ENCODE results near the gene NFIC. TPM values are rescaled to one million over a fixed set of nuclear protein-coding genes. Genes with fewer than 3 reads are reported as not detected.

Gene NFIC
- total RNA-seq, 2 donors from 2014 or later: 10.4 to 23.1 TPM

- ATAC-seq (no peak), DNase-seq (ENCODE audit: low spot score in 2 of 2) (no peak)
- Mint-ChIP-seq H3K36me3 (peaks cover 0 to 4% of the 10 kb centered on the region in 2 donors), H3K9me3 (no peaks in the 10 kb centered on the region), H3K27ac (peak overlapping the region in 1 of 2 donors; percentile 37)
Observed at GRCh38 chr19:3458229-3459088, 92.1 kb downstream of the NFIC start.

GRCh38 chr19:3459089-3459881 is 92.9 kb downstream of the NFIC start:
- H3K9me3 Mint-ChIP-seq: no peaks in the 10 kb centered on the region
- DNase-seq (ENCODE audit: low spot score in 2 of 2) (no peak), ATAC-seq (no peak)
- no peak overlapping the region for H3K27ac Mint-ChIP-seq
- peaks cover 0 to 4% of the 10 kb centered on the region in 2 donors for H3K36me3 Mint-ChIP-seq

- ATAC-seq: no peak
- Mint-ChIP-seq H3K36me3 (peaks cover 0 to 4% of the 10 kb centered on the region in 2 donors), H3K9me3 (no peaks in the 10 kb centered on the region), H3K27ac (no peak overlapping the region)
- no peak for DNase-seq (ENCODE audit: low spot score in 2 of 2)
Observed at GRCh38 chr19:3459965-3460582, 93.7 kb downstream of the NFIC start.

GRCh38 chr19:3462991-3463713 is 96.8 kb downstream of the NFIC start:
- H3K9me3 Mint-ChIP-seq: peaks cover 0 to 4% of the 10 kb centered on the region in 2 donors
- peaks cover 0 to 4% of the 10 kb centered on the region in 2 donors for H3K36me3 Mint-ChIP-seq
- DNase-seq (ENCODE audit: low spot score in 2 of 2) (no peak), ATAC-seq (no peak)
- H3K27ac Mint-ChIP-seq: no peak overlapping the region

- H3K27ac Mint-ChIP-seq: no peak overlapping the region
- DNase-seq (ENCODE audit: low spot score in 2 of 2) (no peak), ATAC-seq (no peak)
- H3K9me3 Mint-ChIP-seq: peaks cover 0 to 9% of the 10 kb centered on the region in 2 donors
- H3K36me3 Mint-ChIP-seq: peaks cover 0 to 10% of the 10 kb centered on the region in 2 donors
Observed at GRCh38 chr19:3463714-3464586, 97.6 kb downstream of the NFIC start.

GRCh38 chr19:3464587-3465235 is 98.3 kb downstream of the NFIC start:
- Mint-ChIP-seq H3K36me3 (peaks cover 0 to 10% of the 10 kb centered on the region in 2 donors), H3K9me3 (peaks cover 0 to 9% of the 10 kb centered on the region in 2 donors), H3K27ac (no peak overlapping the region)
- no peak for DNase-seq (ENCODE audit: low spot score in 2 of 2)
- ATAC-seq: no peak

- H3K36me3 Mint-ChIP-seq: peaks cover 0 to 10% of the 10 kb centered on the region in 2 donors
- peak overlapping the region in 1 of 2 donors; percentile 52 for H3K27ac Mint-ChIP-seq
- DNase-seq (ENCODE audit: low spot score in 2 of 2) (no peak), ATAC-seq (no peak)
- H3K9me3 Mint-ChIP-seq: peaks cover 0 to 9% of the 10 kb centered on the region in 2 donors
Observed at GRCh38 chr19:3465552-3465951, 99.2 kb downstream of the NFIC start.

- H3K9me3 Mint-ChIP-seq: peaks cover 0 to 9% of the 10 kb centered on the region in 2 donors
- DNase-seq (ENCODE audit: low spot score in 2 of 2) (no peak), ATAC-seq (no peak)
- H3K27ac Mint-ChIP-seq: no peak overlapping the region
- H3K36me3 Mint-ChIP-seq: peaks cover 0 to 10% of the 10 kb centered on the region in 2 donors
Observed at GRCh38 chr19:3466635-3467034, 100.3 kb downstream of the NFIC start.

GRCh38 chr19:3467437-3468198 is 101.2 kb downstream of the NFIC start:
- peaks cover 0 to 9% of the 10 kb centered on the region in 2 donors for H3K9me3 Mint-ChIP-seq
- peaks cover 0 to 8% of the 10 kb centered on the region in 2 donors for H3K36me3 Mint-ChIP-seq
- no peak for ATAC-seq
- H3K27ac Mint-ChIP-seq: no peak overlapping the region
- DNase-seq (ENCODE audit: low spot score in 2 of 2): no peak

- peaks cover 0 to 9% of the 10 kb centered on the region in 2 donors for H3K9me3 Mint-ChIP-seq
- DNase-seq (ENCODE audit: low spot score in 2 of 2) (no peak), ATAC-seq (no peak)
- H3K36me3 Mint-ChIP-seq: peaks cover 0 to 6% of the 10 kb centered on the region in 2 donors
- H3K27ac Mint-ChIP-seq: no peak overlapping the region
Observed at GRCh38 chr19:3468211-3468610, 101.8 kb downstream of the NFIC start.

- Mint-ChIP-seq H3K36me3 (peaks cover 0 to 6% of the 10 kb centered on the region in 2 donors), H3K9me3 (peaks cover 0 to 9% of the 10 kb centered on the region in 2 donors), H3K27ac (no peak overlapping the region)
- DNase-seq (ENCODE audit: low spot score in 2 of 2) (no peak), ATAC-seq (no peak)
Observed at GRCh38 chr19:3469638-3470499, 103.5 kb downstream of the NFIC start.

- DNase-seq (ENCODE audit: low spot score in 2 of 2): no peak
- H3K9me3 Mint-ChIP-seq: peaks cover 0 to 9% of the 10 kb centered on the region in 2 donors
- ATAC-seq: no peak
- H3K36me3 Mint-ChIP-seq: peaks cover 0 to 6% of the 10 kb centered on the region in 2 donors
- H3K27ac Mint-ChIP-seq: no peak overlapping the region
Observed at GRCh38 chr19:3470500-3471128, 104.2 kb downstream of the NFIC start.

GRCh38 chr19:3471954-3472655 is 105.7 kb downstream of the NFIC start:
- ATAC-seq (peak; percentile 50 to 57), DNase-seq (ENCODE audit: low spot score in 2 of 2) (peak in 1 of 2 donors; percentile 64)
- H3K36me3 Mint-ChIP-seq: peaks cover 0 to 6% of the 10 kb centered on the region in 2 donors
- no peak overlapping the region for H3K27ac Mint-ChIP-seq
- peaks cover 0 to 9% of the 10 kb centered on the region in 2 donors for H3K9me3 Mint-ChIP-seq

All from activated naive CD4-positive, alpha-beta T cell treated with anti-CD3 and anti-CD28 coated beads, Interleukin-2, amount 50 U/mL, for 72 hours (primary cell).